ENCODE measurements around the gene DUSP28. TPM values are rescaled to one million over a fixed set of nuclear protein-coding genes. Genes with fewer than 3 reads are reported as not detected.

The DUSP28 gene
- total RNA-seq, 4 donors from 2014 or later, result 3.3 to 5.5 (median 4.7) TPM

DNA sequence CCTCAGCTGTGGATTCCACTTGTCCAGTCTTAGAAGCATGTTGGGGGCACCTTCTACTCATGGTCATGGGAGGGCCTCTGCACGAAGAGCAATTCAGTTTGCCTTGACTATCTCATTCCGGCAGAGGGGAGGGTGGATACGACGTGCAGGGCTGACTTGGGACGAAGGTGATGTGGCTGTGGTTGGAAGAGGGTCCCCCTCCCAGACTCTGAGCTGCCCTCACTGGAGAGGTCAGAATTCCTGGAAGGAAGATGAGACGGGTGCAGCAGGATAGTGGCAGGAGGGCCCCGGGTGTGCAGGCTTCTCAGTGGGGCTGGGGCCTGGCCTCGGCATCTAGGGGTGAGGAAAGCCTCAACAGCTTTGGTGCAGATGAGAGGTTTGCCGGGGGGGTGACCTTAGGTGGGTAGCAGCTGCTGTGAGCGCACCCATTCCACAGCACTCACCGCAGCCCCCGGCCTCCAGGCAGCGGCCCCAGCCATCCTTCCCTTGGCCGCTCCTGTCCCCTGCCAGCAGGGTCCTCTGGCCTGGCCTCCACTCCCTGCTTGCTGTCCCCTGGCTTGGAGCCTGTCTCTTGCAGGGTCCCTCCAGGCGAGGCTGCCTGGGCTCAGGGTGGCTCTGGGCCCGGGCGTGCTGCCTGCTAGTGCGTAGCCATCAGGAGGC lies 11.3 kb downstream of the DUSP28 start:
- DNase-seq (ENCODE audit: low spot score) (no peak), ATAC-seq (ENCODE audit: low FRiP score) (no peak)
- TF ChIP-seq, protein P1, sequence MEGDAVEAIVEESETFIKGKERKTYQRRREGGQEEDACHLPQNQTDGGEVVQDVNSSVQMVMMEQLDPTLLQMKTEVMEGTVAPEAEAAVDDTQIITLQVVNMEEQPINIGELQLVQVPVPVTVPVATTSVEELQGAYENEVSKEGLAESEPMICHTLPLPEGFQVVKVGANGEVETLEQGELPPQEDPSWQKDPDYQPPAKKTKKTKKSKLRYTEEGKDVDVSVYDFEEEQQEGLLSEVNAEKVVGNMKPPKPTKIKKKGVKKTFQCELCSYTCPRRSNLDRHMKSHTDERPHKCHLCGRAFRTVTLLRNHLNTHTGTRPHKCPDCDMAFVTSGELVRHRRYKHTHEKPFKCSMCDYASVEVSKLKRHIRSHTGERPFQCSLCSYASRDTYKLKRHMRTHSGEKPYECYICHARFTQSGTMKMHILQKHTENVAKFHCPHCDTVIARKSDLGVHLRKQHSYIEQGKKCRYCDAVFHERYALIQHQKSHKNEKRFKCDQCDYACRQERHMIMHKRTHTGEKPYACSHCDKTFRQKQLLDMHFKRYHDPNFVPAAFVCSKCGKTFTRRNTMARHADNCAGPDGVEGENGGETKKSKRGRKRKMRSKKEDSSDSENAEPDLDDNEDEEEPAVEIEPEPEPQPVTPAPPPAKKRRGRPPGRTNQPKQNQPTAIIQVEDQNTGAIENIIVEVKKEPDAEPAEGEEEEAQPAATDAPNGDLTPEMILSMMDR (IDR thresholded peaks at IDR 0.05), result no peak

DNA sequence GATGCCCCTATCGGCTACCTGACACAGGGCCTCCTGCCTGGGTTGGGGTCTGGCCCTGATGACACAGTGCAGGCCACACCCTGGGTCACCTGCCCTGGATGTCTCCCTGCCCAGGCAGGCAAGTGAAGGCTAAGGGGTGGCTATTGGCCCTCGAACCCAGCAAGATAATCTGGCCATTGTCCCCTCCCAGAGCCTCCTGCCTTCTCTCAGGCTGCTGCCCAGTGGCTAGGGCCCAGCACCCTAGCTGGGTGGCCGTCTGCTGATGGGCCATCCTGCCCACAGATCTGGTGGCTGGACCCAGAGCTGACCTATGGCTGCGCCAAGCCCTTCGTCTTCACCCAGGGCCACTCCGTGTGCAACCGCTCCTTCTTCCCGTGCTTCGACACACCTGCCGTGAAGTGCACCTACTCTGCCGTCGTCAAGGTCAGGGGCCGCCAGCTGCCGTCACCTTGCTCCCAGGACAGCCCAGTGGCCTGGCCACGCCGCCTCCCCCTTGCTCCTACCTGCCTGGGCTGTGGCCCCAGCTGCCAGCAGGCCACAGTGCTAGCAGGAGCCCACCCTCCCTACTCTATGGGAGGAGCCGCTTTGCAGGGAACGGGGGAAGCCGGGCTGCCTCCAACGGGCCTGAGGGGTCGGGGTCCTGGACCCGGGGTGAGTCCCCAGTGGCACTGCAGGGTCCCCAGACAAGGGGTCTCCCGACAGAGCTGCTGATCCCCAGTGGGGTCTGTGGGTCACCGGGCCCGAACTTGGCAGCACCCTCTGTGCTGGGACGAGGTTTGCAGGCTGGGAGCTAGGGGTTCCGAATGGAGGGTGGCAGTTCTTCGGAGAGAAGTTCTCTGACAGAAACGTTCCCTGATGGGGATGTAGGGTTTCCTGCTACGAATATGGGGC lies 12.2 kb downstream of the DUSP28 start:
- DNase-seq (ENCODE audit: low spot score), result no peak
- TF ChIP-seq, protein P1 (IDR thresholded peaks at IDR 0.05), result no peak
- ATAC-seq (ENCODE audit: low FRiP score), result no peak

GRCh38 chr2:240573071-240573515 lies 12.9 kb downstream of the DUSP28 start:
- TF ChIP-seq, protein P1 (IDR thresholded peaks at IDR 0.05), result no peak
- no peak for DNase-seq (ENCODE audit: low spot score)
- ATAC-seq (ENCODE audit: low FRiP score), result no peak

GRCh38 chr2:240573516-240574385 lies 13.6 kb downstream of the DUSP28 start:
- ATAC-seq (ENCODE audit: low FRiP score), result no peak
- no peak for DNase-seq (ENCODE audit: low spot score)
- TF ChIP-seq, protein P1 (IDR thresholded peaks at IDR 0.05), result no peak

- TF ChIP-seq, protein P1 (IDR thresholded peaks at IDR 0.05), result no peak
- ATAC-seq (ENCODE audit: low FRiP score) (no peak), DNase-seq (ENCODE audit: low spot score) (no peak)
Measured at GRCh38 chr2:240574386-240575100, 14.4 kb downstream of the DUSP28 start.
